ENCODE results near the gene CLIC1. TPM values are rescaled to one million over a fixed set of nuclear protein-coding genes. Genes with fewer than 3 reads are reported as not detected.

The CLIC1 gene
- total RNA-seq, 1 donor from 2014 or later: 374 TPM

GRCh38 chr6:31715022-31715958, 21.0 kb downstream of the CLIC1 start, which contains the start of gene LY6G6D:
LY6G6D (plus strand) TSS chr6:31715348; CDS start chr6:31715356, 8 bp downstream.
- POLR2A ChIA-PET: interaction anchor here (0.6 to 1.3 kb wide), 5 partner anchors 12 to 147 kb away, joined by 3 to 4 read pairs (median 4); partner anchors contain the start of gene ABHD16A
- CTCF ChIA-PET: no interaction called here
- DNase-seq (no peak), ATAC-seq (ENCODE audit: low read depth) (no peak)
- Mint-ChIP-seq H3K27me3 (no peaks in the 10 kb centered on the region), H3K4me3 (no peak within 1 kb of the TSS), H3K9me3 (no peaks in the 10 kb centered on the region), H3K4me1 (peaks cover 12% of the 10 kb centered on the region), H3K27ac (no peak within 1 kb of the TSS), H3K36me3 (ENCODE audit: low read depth) (no peaks in the 10 kb centered on the region)
- intact Hi-C loops (cut with micrococcal nuclease): no loop called here
- no peak for TF ChIP-seq CTCF (IDR thresholded peaks at IDR 0.05)

GRCh38 chr6:31713991-31714684, 22.2 kb downstream of the CLIC1 start:
- CTCF ChIA-PET: no interaction called here

GRCh38 chr6:31713465-31713864, 22.9 kb downstream of the CLIC1 start:
- Mint-ChIP-seq H3K4me1 (peaks cover 12% of the 10 kb centered on the region), H3K9me3 (no peaks in the 10 kb centered on the region), H3K27me3 (no peaks in the 10 kb centered on the region), H3K4me3 (no peak overlapping the region), H3K36me3 (ENCODE audit: low read depth) (no peaks in the 10 kb centered on the region), H3K27ac (no peak overlapping the region)
- DNase-seq: no peak
- ChIA-PET POLR2A (interaction anchor here (1.0 kb wide), 1 partner anchor 12 kb away, joined by 3 read pairs; no protein-coding TSS in a partner anchor), CTCF (no interaction called here)
- no peak for ATAC-seq (ENCODE audit: low read depth)
- no peak for TF ChIP-seq CTCF (IDR thresholded peaks at IDR 0.05)
- intact Hi-C loops (cut with micrococcal nuclease): no loop called here

More at GRCh38 chr6:31713991-31714684, 22.2 kb downstream of the CLIC1 start:
- ATAC-seq (ENCODE audit: low read depth) (no peak), DNase-seq (no peak)
- H3K4me3 Mint-ChIP-seq: no peak overlapping the region
- TF ChIP-seq CTCF (IDR thresholded peaks at IDR 0.05): no peak
- no peaks in the 10 kb centered on the region for H3K9me3 Mint-ChIP-seq
- POLR2A ChIA-PET: interaction anchor here (1.0 to 1.3 kb wide), 2 partner anchors 11 kb away, joined by 3 read pairs; partner anchors contain the start of gene ABHD16A
- no peaks in the 10 kb centered on the region for H3K36me3 Mint-ChIP-seq (ENCODE audit: low read depth)
- H3K27me3 Mint-ChIP-seq: no peaks in the 10 kb centered on the region
- intact Hi-C loops (cut with micrococcal nuclease): no loop called here
- H3K4me1 Mint-ChIP-seq: peaks cover 12% of the 10 kb centered on the region
- no peak overlapping the region for H3K27ac Mint-ChIP-seq

- TF ChIP-seq CTCF (IDR thresholded peaks at IDR 0.05): no peak
- Mint-ChIP-seq H3K9me3 (no peaks in the 10 kb centered on the region), H3K27me3 (no peaks in the 10 kb centered on the region), H3K4me3 (no peak overlapping the region), H3K4me1 (peaks cover 12% of the 10 kb centered on the region), H3K36me3 (ENCODE audit: low read depth) (no peaks in the 10 kb centered on the region), H3K27ac (no peak overlapping the region)
- intact Hi-C loops (cut with micrococcal nuclease): no loop called here
- ATAC-seq (ENCODE audit: low read depth) (peak; percentile 90), DNase-seq (no peak)
- ChIA-PET POLR2A (interaction anchor here (0.6 to 2.2 kb wide), 4 partner anchors 8 to 35 kb away, joined by 3 to 6 read pairs (median 4); partner anchors contain the start of genes ABHD16A and MSH5), CTCF (interaction anchor here (1.1 to 1.9 kb wide), 4 partner anchors 17 to 118 kb away, joined by 3 to 7 read pairs (median 4); partner anchors contain the start of gene DDAH2)
Observed at GRCh38 chr6:31712296-31712695, 24.0 kb downstream of the CLIC1 start.

All from activated B cell treated with CpG ODN at 0.5 μM for 24 hours (primary cell).